Measurements from ENCODE around the gene CLASP1.

The CLASP1 gene

GRCh38 chr2:121489911-121490583, 159.2 kb downstream of the CLASP1 start:
- no peak for DNase-seq (ENCODE audit: low read depth)
- H3K4me3 ChIP-seq (ENCODE audit: control insufficient read depth, low read depth, low read length), result no peak overlapping the region
- no peak for TF ChIP-seq CTCF (conservative IDR thresholded peaks at IDR 0.05; ENCODE audit: control insufficient read depth, insufficient read depth, low read depth, low read length)

- TF ChIP-seq CTCF (conservative IDR thresholded peaks at IDR 0.05; ENCODE audit: control insufficient read depth, insufficient read depth, low read depth, low read length), result no peak
- H3K4me3 ChIP-seq (ENCODE audit: control insufficient read depth, low read depth, low read length), result no peak overlapping the region
- peak; percentile 43 for DNase-seq (ENCODE audit: low read depth)
Measured at GRCh38 chr2:121489284-121489683, 160.0 kb downstream of the CLASP1 start.

GRCh38 chr2:121486191-121486790, 163.0 kb downstream of the CLASP1 start:
- DNase-seq (ENCODE audit: low read depth), result no peak
- no peak overlapping the region for H3K4me3 ChIP-seq (ENCODE audit: control insufficient read depth, low read depth, low read length)
- TF ChIP-seq CTCF (conservative IDR thresholded peaks at IDR 0.05; ENCODE audit: control insufficient read depth, insufficient read depth, low read depth, low read length), result no peak

GRCh38 chr2:121485039-121485438, 164.2 kb downstream of the CLASP1 start:
- no peak for TF ChIP-seq CTCF (conservative IDR thresholded peaks at IDR 0.05; ENCODE audit: control insufficient read depth, insufficient read depth, low read depth, low read length)
- DNase-seq (ENCODE audit: low read depth), result peak; percentile 76
- H3K4me3 ChIP-seq (ENCODE audit: control insufficient read depth, low read depth, low read length), result no peak overlapping the region

- no peak for TF ChIP-seq CTCF (conservative IDR thresholded peaks at IDR 0.05; ENCODE audit: control insufficient read depth, insufficient read depth, low read depth, low read length)
- no peak for DNase-seq (ENCODE audit: low read depth)
- H3K4me3 ChIP-seq (ENCODE audit: control insufficient read depth, low read depth, low read length), result no peak overlapping the region
Measured at GRCh38 chr2:121483846-121484245, 165.4 kb downstream of the CLASP1 start.

GRCh38 chr2:121483021-121483420, 166.2 kb downstream of the CLASP1 start:
- H3K4me3 ChIP-seq (ENCODE audit: control insufficient read depth, low read depth, low read length), result no peak overlapping the region
- no peak for TF ChIP-seq CTCF (conservative IDR thresholded peaks at IDR 0.05; ENCODE audit: control insufficient read depth, insufficient read depth, low read depth, low read length)
- no peak for DNase-seq (ENCODE audit: low read depth)

Data from fibroblast of mammary gland (primary cell).